ENCODE data around the gene SH3RF3.

SH3RF3 gene

GRCh38 chr2:109266998-109267854 lies 138.2 kb downstream of the SH3RF3 start:
- no peak for DNase-seq

GRCh38 chr2:109268916-109269315 lies 139.9 kb downstream of the SH3RF3 start:
- DNase-seq = no peak

- no peak for DNase-seq
Measured at GRCh38 chr2:109269706-109270504, 140.9 kb downstream of the SH3RF3 start.

- no peak for DNase-seq
Measured at GRCh38 chr2:109270505-109271312, 141.7 kb downstream of the SH3RF3 start.

- no peak for DNase-seq
Measured at GRCh38 chr2:109271920-109272319, 142.9 kb downstream of the SH3RF3 start.

- DNase-seq = no peak
Measured at GRCh38 chr2:109272461-109272860, 143.5 kb downstream of the SH3RF3 start.

- no peak for DNase-seq
Measured at GRCh38 chr2:109275120-109276012, 146.4 kb downstream of the SH3RF3 start.

- DNase-seq = no peak
Measured at GRCh38 chr2:109277406-109277805, 148.4 kb downstream of the SH3RF3 start.

- no peak for DNase-seq
Measured at GRCh38 chr2:109279243-109279860, 150.3 kb downstream of the SH3RF3 start.

GRCh38 chr2:109280804-109281203 lies 151.8 kb downstream of the SH3RF3 start:
- no peak for DNase-seq

GRCh38 chr2:109282360-109282759 lies 153.4 kb downstream of the SH3RF3 start:
- DNase-seq = no peak

GRCh38 chr2:109282865-109283264 lies 153.9 kb downstream of the SH3RF3 start:
- DNase-seq = no peak

- no peak for DNase-seq
Measured at GRCh38 chr2:109284826-109285225, 155.8 kb downstream of the SH3RF3 start.

- no peak for DNase-seq
Measured at GRCh38 chr2:109285244-109285651, 156.2 kb downstream of the SH3RF3 start.

GRCh38 chr2:109287413-109287812 lies 158.4 kb downstream of the SH3RF3 start:
- DNase-seq = no peak

- no peak for DNase-seq
Measured at GRCh38 chr2:109287838-109288237, 158.8 kb downstream of the SH3RF3 start.

GRCh38 chr2:109288544-109289368 lies 159.8 kb downstream of the SH3RF3 start:
- DNase-seq = no peak

GRCh38 chr2:109289504-109290222 lies 160.7 kb downstream of the SH3RF3 start:
- no peak for DNase-seq

GRCh38 chr2:109290887-109291643 lies 162.1 kb downstream of the SH3RF3 start:
- DNase-seq = no peak

Data from CD4-positive, alpha-beta T cell treated with Interleukin-21 for 1 hour (primary cell).